A673 (cell line): ENCODE measurements around the gene LMAN1L. TPM values are rescaled to one million over a fixed set of nuclear protein-coding genes. Genes with fewer than 3 reads are reported as not detected.

Source experiments
- BruUV-seq: library from RNA; stranded (reverse); fragments of 400-500 nt; replicated peaks from 2 replicates; lab custom pipeline; 2021; lab: Mats Ljungman, UMichigan
- CTCF ChIA-PET: fragments of 300-600 bp; sonication (Branson Sonifier 250); formaldehyde crosslinking; loops from one replicate; lab custom pipeline; 2022; ENCODE audit warnings: antibody characterized with exemption; lab: Charles Lee
- POLR2A ChIA-PET: fragments of 300-600 bp; sonication (Branson Sonifier 250); formaldehyde crosslinking; loops from one replicate; lab custom pipeline; 2022; ENCODE audit warnings: antibody characterized with exemption; ENCODE audit not compliant: low non-redundant PET; lab: Charles Lee
- DNase-seq: peaks from one replicate; pipeline ENCODE4 v3.0.0-alpha.2; 2015; ENCODE audit warnings: low spot score
- H3K27ac ChIP-seq: fragments of 200-600 bp; sonication (generic); 2 replicates; pipeline ENCODE4 v1.5.1; 2016; ENCODE audit warnings: mixed run types, low read depth, mild to moderate bottlenecking, mixed read lengths, antibody characterized with exemption, low read length; ENCODE audit not compliant: poor library complexity, severe bottlenecking
- H3K27me3 ChIP-seq: fragments of 200-600 bp; sonication (generic); replicated peaks from 2 replicates; pipeline ENCODE4 v1.6.1; 2017; ENCODE audit warnings: mixed run types, low read depth, mild to moderate bottlenecking, mixed read lengths, antibody characterized with exemption, low read length; ENCODE audit not compliant: insufficient read depth, poor library complexity
- H3K36me3 ChIP-seq: fragments of 200-600 bp; sonication (generic); 2 replicates; pipeline ENCODE4 v1.6.1; 2016; ENCODE audit warnings: mixed run types, mild to moderate bottlenecking, mixed read lengths, antibody characterized with exemption, low read length; ENCODE audit not compliant: insufficient read depth, poor library complexity, severe bottlenecking
- H3K4me1 ChIP-seq: fragments of 200-600 bp; sonication (generic); 2 replicates; pipeline ENCODE4 v1.6.1; 2017; ENCODE audit warnings: mixed run types, mild to moderate bottlenecking, mixed read lengths, antibody characterized with exemption, low read length; ENCODE audit not compliant: insufficient read depth, poor library complexity, severe bottlenecking
- H3K4me3 ChIP-seq: fragments of 200-600 bp; sonication (generic); 2 replicates; pipeline ENCODE4 v1.5.1; 2016; ENCODE audit warnings: low read depth, mixed run types, mild to moderate bottlenecking, mixed read lengths, low read length; ENCODE audit not compliant: poor library complexity, severe bottlenecking
- H3K9me3 ChIP-seq: fragments of 200-600 bp; sonication (generic); 2 replicates; pipeline ENCODE4 v1.6.1; 2016; ENCODE audit warnings: mixed run types, low read depth, mild to moderate bottlenecking, mixed read lengths, antibody characterized with exemption, low read length; ENCODE audit not compliant: poor library complexity, severe bottlenecking
- EZH2 ChIP-seq: fragments of 200-600 bp; sonication (generic); IDR thresholded peaks from 2 replicates; pipeline ENCODE4 v1.6.1; 2017; ENCODE audit warnings: borderline replicate concordance, low read depth, mild to moderate bottlenecking, mixed read lengths, antibody characterized with exemption, low read length; ENCODE audit not compliant: poor library complexity, severe bottlenecking
- intact Hi-C: fragments of 100-400 bp; cut with micrococcal nuclease; formaldehyde crosslinking; loops from one replicate; pipeline ENCODE4 v1.10.0; 2022; ENCODE audit not compliant: unreplicated experiment
- total RNA-seq: library from RNA; stranded (reverse); gene quantifications from 2 replicates; pipeline ENCODE4 v1.2.3, GENCODE V29; 2021
- TF ChIP-seq, protein P1 (sequence below): fragments of 300-800, 200-600 bp; sonication (generic); conservative IDR thresholded peaks from 2 replicates; pipeline ENCODE4 v1.5.1; 2017; ENCODE audit warnings: low read depth, mild to moderate bottlenecking, antibody characterized with exemption, low read length, moderate library complexity, mixed read lengths

Gene LMAN1L
- total RNA-seq, 1 experiment from 2014 or later: 0.80 TPM

DNA sequence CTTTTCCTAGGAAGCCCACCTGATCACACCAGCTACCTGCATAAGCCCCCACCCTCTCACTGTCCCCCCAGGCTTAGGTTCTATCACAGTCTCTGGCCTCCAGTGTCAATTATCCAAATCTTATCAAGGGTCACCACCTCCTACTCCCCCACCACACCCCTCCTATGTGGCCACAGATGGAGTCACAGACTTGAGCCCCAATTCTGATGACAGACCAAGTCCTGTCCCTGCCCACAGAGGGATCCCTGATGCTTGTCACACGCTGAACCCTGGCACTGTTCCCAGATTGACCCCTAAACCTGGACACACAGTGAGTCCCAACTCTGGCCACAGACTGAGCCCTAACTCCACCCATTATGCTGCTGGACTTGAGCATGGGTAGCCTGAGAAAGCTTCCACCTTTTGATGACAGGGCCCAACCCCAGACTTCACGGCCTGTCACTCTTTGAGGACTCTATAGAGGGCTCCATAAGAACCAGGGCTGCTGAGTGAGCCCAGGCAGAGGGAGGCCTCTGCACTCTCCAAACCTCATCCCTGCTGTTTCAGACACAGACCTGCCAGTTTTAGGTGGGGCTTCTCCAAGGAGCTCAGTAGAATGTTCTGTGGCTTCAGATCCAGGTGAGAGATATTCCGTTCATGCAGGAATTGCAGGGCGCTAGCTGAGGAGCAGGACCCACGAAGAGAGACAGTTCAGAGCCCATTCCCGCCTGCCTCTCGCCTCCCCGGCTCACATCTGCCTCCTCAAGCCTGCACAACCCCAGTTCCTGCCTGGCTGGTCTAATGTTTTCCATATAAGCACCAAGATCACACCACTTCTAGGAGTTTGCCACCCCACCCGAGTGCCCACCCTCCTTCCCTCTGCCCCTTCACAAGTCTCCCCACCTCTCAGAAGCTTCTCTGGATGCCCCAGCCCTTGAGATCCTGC, 28.5 kb downstream of the LMAN1L start:
- DNase-seq: no peak
- Histone ChIP-seq H3K27me3 (no peaks in the 10 kb centered on the region), H3K4me3 (no peak overlapping the region), H3K4me1 (peaks cover 8% of the 10 kb centered on the region), H3K27ac (no peak overlapping the region), H3K36me3 (peaks cover 8% of the 10 kb centered on the region), H3K9me3 (no peaks in the 10 kb centered on the region)
- ChIA-PET POLR2A (interaction anchor here (0.5 kb wide), 1 partner anchor 14 kb away, joined by 3 read pairs; no protein-coding TSS in a partner anchor), CTCF (interaction anchor here (1.0 kb wide), 1 partner anchor 61 kb away, joined by 3 read pairs; no protein-coding TSS in a partner anchor)
- no peak for TF ChIP-seq EZH2
- TF ChIP-seq, protein P1, sequence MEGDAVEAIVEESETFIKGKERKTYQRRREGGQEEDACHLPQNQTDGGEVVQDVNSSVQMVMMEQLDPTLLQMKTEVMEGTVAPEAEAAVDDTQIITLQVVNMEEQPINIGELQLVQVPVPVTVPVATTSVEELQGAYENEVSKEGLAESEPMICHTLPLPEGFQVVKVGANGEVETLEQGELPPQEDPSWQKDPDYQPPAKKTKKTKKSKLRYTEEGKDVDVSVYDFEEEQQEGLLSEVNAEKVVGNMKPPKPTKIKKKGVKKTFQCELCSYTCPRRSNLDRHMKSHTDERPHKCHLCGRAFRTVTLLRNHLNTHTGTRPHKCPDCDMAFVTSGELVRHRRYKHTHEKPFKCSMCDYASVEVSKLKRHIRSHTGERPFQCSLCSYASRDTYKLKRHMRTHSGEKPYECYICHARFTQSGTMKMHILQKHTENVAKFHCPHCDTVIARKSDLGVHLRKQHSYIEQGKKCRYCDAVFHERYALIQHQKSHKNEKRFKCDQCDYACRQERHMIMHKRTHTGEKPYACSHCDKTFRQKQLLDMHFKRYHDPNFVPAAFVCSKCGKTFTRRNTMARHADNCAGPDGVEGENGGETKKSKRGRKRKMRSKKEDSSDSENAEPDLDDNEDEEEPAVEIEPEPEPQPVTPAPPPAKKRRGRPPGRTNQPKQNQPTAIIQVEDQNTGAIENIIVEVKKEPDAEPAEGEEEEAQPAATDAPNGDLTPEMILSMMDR: no peak
- BruUV-seq: no TSS peak
- intact Hi-C loops: loop anchor here (5.0 kb wide), 1 partner anchor 61 kb away; no protein-coding TSS in a partner anchor

- H3K27me3 ChIP-seq: no peaks in the 10 kb centered on the region
- intact Hi-C loops: loop anchor here (5.0 kb wide), 1 partner anchor 60 kb away; no protein-coding TSS in a partner anchor
- DNase-seq: no peak
- peaks cover 8% of the 10 kb centered on the region for H3K4me1 ChIP-seq
- peaks cover 8% of the 10 kb centered on the region for H3K36me3 ChIP-seq
- peak overlapping the region; percentile 98 for H3K4me3 ChIP-seq
- no peak for TF ChIP-seq EZH2
- TF ChIP-seq, protein P1: no peak
- BruUV-seq: no TSS peak
- ChIA-PET CTCF (interaction anchor here (0.6 to 1.0 kb wide), 2 partner anchors 38 to 60 kb away, joined by 3 to 8 read pairs; no protein-coding TSS in a partner anchor), POLR2A (interaction anchor here (0.5 kb wide), 1 partner anchor 13 kb away, joined by 3 read pairs; no protein-coding TSS in a partner anchor)
- peak overlapping the region; percentile 86 for H3K27ac ChIP-seq
- H3K9me3 ChIP-seq: no peaks in the 10 kb centered on the region
Observed at GRCh38 chr15:74841891-74842373, 29.3 kb downstream of the LMAN1L start.

- POLR2A ChIA-PET: no interaction called here
Observed at GRCh38 chr15:74842581-74843444, 30.2 kb downstream of the LMAN1L start, which contains the start of gene ULK3. TSS of gene ULK3 (minus strand) at chr15:74843156. CDS start at chr15:74843105, 51 bp downstream.

More at GRCh38 chr15:74842581-74843444, 30.2 kb downstream of the LMAN1L start, which contains the start of gene ULK3:
- Histone ChIP-seq H3K27me3 (no peaks in the 10 kb centered on the region), H3K4me3 (peak within 1 kb of the TSS; percentile 98), H3K36me3 (peaks cover 8% of the 10 kb centered on the region), H3K9me3 (no peaks in the 10 kb centered on the region), H3K27ac (peak within 1 kb of the TSS; percentile 86), H3K4me1 (peaks cover 8% of the 10 kb centered on the region)
- CTCF ChIA-PET: interaction anchor here (0.6 to 0.9 kb wide), 3 partner anchors 37 to 530 kb away, joined by 3 to 8 read pairs (median 3); no protein-coding TSS in a partner anchor
- DNase-seq: peak; percentile 94
- no TSS peak for BruUV-seq
- no peak for TF ChIP-seq EZH2
- TF ChIP-seq, protein P1: peak; percentile 60
- intact Hi-C loops: loop anchor here (5.0 kb wide), 1 partner anchor 59 kb away; no protein-coding TSS in a partner anchor
